K562 (cell line): ENCODE measurements around the gene RYR1.

Experiments
- CTCF ChIP-seq, 3 experiments: IDR thresholded peaks in 2 of 3; conservative IDR thresholded peaks in 1 of 3; 2 replicates each; pipeline ENCODE4 v1.5.1; 2011 to 2012; ENCODE audit warnings: low read length in 3 of 3, mild to moderate bottlenecking in 3 of 3, control low read depth in 2 of 3, improper control_type of control experiment in 1 of 3, inconsistent platforms in 1 of 3, low read depth in 1 of 3, mixed read lengths in 1 of 3, moderate library complexity in 1 of 3; ENCODE audit not compliant: insufficient read depth in 2 of 3
- ZNF57 ChIP-seq: fragments of 450-650 bp; formaldehyde crosslinking; IDR thresholded peaks from 2 replicates; pipeline ENCODE4 v1.4.0; 2020; ENCODE audit warnings: mild to moderate bottlenecking, moderate library complexity

- TF ChIP-seq CTCF (IDR thresholded peaks at IDR 0.05 in 2 of 3, conservative IDR thresholded peaks at IDR 0.05 in 1 of 3; ENCODE audit: insufficient read depth in 2 of 3, low read depth in 1 of 3, low read length in 3 of 3) (no peak), ZNF57 (CRISPR knock-in tag) (no peak)
These were observed 24.4 kb downstream of the RYR1 start for GRCh38 chr19:38457690-38458405.
